Activated CD4-positive, alpha-beta T cell treated with anti-CD3 and anti-CD28 coated beads, Interleukin-2, amount 10 ng/mL, durations not matched to agents 7 days and 5 days (primary cell): Measurements from ENCODE around the gene NOM1. TPM values are rescaled to one million over a fixed set of nuclear protein-coding genes. Genes with fewer than 3 reads are reported as not detected.
"Not testable (repeated sequence)": the region's sequence is repeated elsewhere in the genome, so short reads cannot be mapped to it uniquely, and the experiment has no call there.

Experiments used
- CTCF ChIA-PET: fragments of 350-600 bp; sonication (Branson Sonifier 250); formaldehyde crosslinking; loops from one replicate; lab custom pipeline; 2021; ENCODE audit warnings: antibody characterized with exemption; lab: Charles Lee
- POLR2A ChIA-PET: fragments of 350-600 bp; sonication (Branson Sonifier 250); formaldehyde crosslinking; loops from one replicate; lab custom pipeline; 2021; ENCODE audit warnings: antibody characterized with exemption; lab: Charles Lee
- DNase-seq: peaks from one replicate; pipeline ENCODE4 v3.0.0-alpha.2; 2020
- H3K27ac Mint-ChIP-seq: one replicate; pipeline ENCODE4 v1.8.0; 2021; ENCODE audit warnings: mild to moderate bottlenecking, moderate library complexity, mixed read lengths
- H3K27me3 Mint-ChIP-seq: one replicate; pipeline ENCODE4 v1.8.0; 2021; ENCODE audit warnings: mixed read lengths
- H3K36me3 Mint-ChIP-seq: one replicate; pipeline ENCODE4 v1.8.0; 2021; ENCODE audit warnings: low read depth, mixed read lengths
- H3K4me1 Mint-ChIP-seq: one replicate; pipeline ENCODE4 v1.8.0; 2021; ENCODE audit warnings: mixed read lengths
- H3K4me3 Mint-ChIP-seq: one replicate; pipeline ENCODE4 v1.8.0; 2021; ENCODE audit warnings: mild to moderate bottlenecking, moderate library complexity, mixed read lengths
- H3K9me3 Mint-ChIP-seq: one replicate; pipeline ENCODE4 v1.8.0; 2021; ENCODE audit warnings: mixed read lengths
- total RNA-seq, 2 experiments: library from RNA; stranded (reverse); gene quantifications; one replicate each; pipeline ENCODE4 v1.2.3, GENCODE V29; 2021

The NOM1 gene
- total RNA-seq, 2 experiments from 2014 or later, result 27.2 to 28.6 TPM

DNA sequence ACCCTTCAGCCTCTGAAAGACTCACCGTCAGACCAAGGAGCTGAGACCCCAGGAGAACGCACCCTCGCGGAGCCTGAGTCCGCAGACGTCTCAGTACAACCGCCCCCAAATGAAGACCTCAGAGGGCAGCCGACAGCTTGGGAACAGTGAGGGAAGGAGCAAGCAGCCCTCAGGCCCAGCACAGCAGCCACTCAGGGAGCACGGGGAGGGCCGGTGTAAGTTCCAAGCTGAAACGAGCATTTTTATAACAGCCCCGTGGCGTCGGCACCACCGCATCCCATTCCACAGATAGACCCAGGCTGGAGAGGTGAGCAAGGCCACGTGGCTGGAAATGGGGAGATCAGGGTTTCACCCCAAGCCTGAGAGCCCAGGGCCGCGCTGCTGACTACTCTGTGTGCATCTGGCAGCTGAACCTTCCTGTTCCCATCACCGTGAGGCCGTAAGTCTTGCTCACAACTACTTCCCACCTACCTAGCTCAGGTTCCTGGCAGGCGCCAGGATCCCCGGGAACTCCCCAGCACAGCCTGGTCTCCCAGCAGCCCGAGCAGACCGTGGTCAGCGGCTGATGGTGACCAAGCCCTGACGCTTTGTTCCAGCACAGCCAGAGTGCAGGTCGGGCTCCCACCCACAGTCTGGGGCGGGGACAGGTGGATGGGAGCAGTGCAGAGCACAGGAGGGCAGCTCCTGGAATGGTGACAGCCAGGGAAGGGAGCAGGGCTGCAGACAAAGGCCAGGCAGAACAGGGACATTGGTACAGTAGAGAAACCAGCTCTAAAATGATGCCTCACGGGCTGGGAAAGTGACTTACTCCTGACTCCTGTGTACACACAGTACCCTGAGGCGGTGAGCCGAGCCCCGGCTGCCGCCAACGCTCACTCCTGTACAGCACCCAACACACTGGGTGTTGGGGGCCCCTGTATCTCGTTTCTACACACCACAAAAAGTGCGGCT lies 6.1 kb upstream of the NOM1 start:
- Mint-ChIP-seq H3K27me3 (peaks cover 32% of the 10 kb centered on the region), H3K9me3 (peaks cover 12% of the 10 kb centered on the region), H3K4me3 (no peak overlapping the region), H3K27ac (no peak overlapping the region), H3K4me1 (peaks cover 7% of the 10 kb centered on the region), H3K36me3 (peaks cover 10% of the 10 kb centered on the region)
- ChIA-PET POLR2A (interaction anchor here (0.6 kb wide), 1 partner anchor 68 kb away, joined by 3 read pairs; no protein-coding TSS in a partner anchor), CTCF (interaction anchor here (0.6 to 1.3 kb wide), 7 partner anchors 9 to 295 kb away, joined by 3 to 4 read pairs (median 3); no protein-coding TSS in a partner anchor)
- no peak for DNase-seq

DNA sequence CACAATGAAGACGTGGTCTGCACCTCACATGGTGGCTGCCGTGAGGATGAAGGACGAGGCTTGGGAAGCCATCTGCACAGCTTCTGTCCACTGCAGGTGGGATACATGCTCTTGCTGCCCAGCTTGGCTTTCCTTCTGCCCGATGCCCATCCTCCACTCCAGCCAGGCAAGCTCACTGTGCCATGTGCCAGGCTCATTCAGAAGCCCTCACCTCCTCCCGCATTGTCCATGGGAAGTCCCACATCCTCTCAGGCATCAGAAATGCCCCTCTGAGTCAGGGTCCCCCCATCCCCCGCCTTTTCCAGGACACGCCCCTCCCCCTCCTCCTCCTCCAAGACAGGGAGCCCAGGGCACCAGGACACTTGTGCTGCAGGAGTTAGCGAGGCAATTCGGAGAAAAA lies 4.6 kb upstream of the NOM1 start:
- CTCF ChIA-PET, result no interaction called here
- H3K27me3 Mint-ChIP-seq, result peaks cover 32% of the 10 kb centered on the region
- H3K4me1 Mint-ChIP-seq, result peaks cover 7% of the 10 kb centered on the region
- H3K4me3 Mint-ChIP-seq, result no peak overlapping the region
- H3K36me3 Mint-ChIP-seq, result peaks cover 10% of the 10 kb centered on the region
- DNase-seq, result no peak
- H3K9me3 Mint-ChIP-seq, result peaks cover 12% of the 10 kb centered on the region
- H3K27ac Mint-ChIP-seq, result no peak overlapping the region
- POLR2A ChIA-PET, result no interaction called here

DNA sequence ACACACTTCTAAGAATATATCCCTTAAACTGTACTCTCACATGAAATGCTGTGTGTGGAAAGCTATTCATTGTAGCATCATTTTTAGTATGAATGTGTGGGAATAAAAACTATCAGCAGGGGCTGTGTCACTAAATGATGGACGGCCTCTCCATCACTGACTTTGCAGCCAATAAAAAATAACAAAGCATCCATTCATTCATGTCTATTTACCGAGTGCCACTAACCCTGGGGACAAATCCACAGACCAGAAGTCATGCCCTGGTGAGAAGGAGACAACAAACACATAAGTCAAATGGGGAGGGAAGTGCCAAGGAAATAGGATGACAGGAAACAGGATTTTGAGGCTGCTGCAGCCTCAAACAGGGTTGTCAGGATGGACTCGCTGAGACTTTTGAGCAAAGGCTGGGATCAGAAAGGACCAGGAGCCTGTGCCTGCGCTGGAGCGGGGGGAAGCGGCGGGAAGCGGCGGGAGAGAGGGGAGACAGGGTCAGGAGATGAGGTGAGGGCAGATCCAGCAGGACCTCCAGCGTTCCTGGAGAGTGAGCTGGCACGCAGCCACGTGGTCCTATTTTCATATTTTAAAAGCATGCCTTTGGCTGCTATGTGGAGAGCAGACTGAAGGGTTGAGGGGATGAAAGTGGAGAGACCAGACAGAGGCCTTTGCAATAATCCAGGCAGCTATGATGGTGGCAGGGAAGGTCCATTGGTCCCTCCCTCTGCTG lies 2.2 kb upstream of the NOM1 start:
- POLR2A ChIA-PET, result no interaction called here
- Mint-ChIP-seq H3K9me3 (no peaks in the 10 kb centered on the region), H3K27me3 (peaks cover 32% of the 10 kb centered on the region), H3K36me3 (peaks cover 9% of the 10 kb centered on the region), H3K4me3 (peak overlapping the region; percentile 14), H3K27ac (no peak overlapping the region), H3K4me1 (peaks cover 28% of the 10 kb centered on the region)
- DNase-seq, result no peak
- CTCF ChIA-PET, result interaction anchor here (0.7 kb wide), 1 partner anchor 16 kb away, joined by 3 read pairs; no protein-coding TSS in a partner anchor

DNA sequence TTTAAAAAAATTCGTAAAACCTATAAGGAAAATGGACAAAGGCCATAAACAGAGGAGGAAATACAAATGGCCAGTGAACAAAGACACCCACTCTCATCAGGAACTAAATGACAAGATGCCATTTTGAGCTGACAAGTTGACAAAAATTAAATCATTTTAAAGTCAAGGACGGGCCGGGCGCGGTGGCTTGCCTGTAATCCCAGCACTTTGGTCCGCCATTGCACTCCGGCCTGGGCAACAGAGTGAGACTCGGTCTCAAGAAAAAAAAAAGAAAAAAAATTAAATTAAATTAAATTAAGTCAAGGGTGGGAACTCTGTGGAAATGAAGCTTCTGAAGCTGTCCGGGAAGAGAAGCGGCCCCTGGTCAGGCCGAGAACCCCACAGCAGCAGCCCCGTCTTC lies 1.2 kb upstream of the NOM1 start:
- no peak overlapping the region for H3K27ac Mint-ChIP-seq

DNA sequence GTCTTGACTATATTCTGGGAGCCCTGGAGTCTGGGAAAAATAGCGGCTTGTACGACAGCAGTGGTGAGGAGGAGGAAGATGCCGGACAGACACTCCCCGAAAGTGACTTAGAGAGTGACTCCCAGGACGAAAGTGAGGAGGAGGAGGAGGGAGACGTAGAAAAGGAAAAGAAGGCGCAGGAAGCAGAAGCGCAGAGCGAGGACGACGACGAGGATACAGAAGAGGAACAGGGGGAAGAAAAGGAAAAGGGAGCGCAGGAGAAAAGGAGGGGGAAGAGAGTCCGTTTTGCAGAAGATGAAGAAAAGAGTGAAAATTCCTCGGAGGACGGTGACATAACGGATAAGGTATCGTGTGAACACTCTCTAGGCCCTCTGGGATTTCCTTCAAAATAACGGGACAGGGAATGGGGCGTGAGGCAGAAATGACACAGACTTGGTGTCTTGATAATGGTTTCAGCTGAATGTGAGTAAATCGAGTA lies 908 bp downstream of the NOM1 start:
- Mint-ChIP-seq H3K27me3 (peaks cover 15% of the 10 kb centered on the region), H3K4me1 (peaks cover 36% of the 10 kb centered on the region), H3K36me3 (peaks cover 35% of the 10 kb centered on the region), H3K9me3 (no peaks in the 10 kb centered on the region), H3K27ac (peak overlapping the region; percentile 89), H3K4me3 (peak overlapping the region; percentile 92)
- CTCF ChIA-PET, result interaction anchor here (0.6 to 2.8 kb wide), 19 partner anchors 8 to 395 kb away, joined by 3 to 21 read pairs (median 5); partner anchors contain the start of gene LMBR1
- POLR2A ChIA-PET, result no interaction called here
- DNase-seq, result no peak

More for the DNA sequence above, 1.2 kb upstream of the NOM1 start:
- Mint-ChIP-seq H3K36me3 (peaks cover 16% of the 10 kb centered on the region), H3K9me3 (no peaks in the 10 kb centered on the region), H3K4me3 (peak overlapping the region; percentile 13), H3K4me1 (peaks cover 26% of the 10 kb centered on the region), H3K27me3 (peaks cover 25% of the 10 kb centered on the region)
- DNase-seq, result no peak
- CTCF ChIA-PET, result interaction anchor here (1.1 to 2.8 kb wide), 4 partner anchors 17 to 301 kb away, joined by 3 to 17 read pairs (median 8); partner anchors contain the start of gene LMBR1
- POLR2A ChIA-PET, result interaction anchor here (0.6 kb wide), 1 partner anchor 317 kb away, joined by 6 read pairs; no protein-coding TSS in a partner anchor

DNA sequence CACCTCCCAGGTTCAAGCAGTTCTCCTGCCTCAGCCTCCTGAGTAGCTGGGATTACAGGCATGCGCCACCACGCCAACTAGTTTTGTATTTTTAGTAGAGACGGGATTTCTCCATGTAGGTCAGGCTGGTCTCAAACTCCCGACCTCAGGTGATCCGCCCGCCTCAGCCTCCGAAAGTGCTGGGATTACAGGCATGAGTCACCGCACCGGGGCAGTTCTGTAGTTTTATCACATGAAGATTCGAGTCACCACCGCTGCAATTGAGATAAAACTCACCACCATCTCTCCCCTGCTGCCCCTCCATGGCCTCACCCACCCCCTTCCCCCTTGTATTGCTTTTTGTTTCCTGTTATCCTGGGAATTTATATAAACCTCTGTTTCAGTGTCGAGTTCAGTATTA lies 3.7 kb downstream of the NOM1 start:
- H3K27ac Mint-ChIP-seq, CTCF ChIA-PET, H3K9me3 Mint-ChIP-seq, H3K4me3 Mint-ChIP-seq, H3K27me3 Mint-ChIP-seq, POLR2A ChIA-PET, DNase-seq: not testable (repeated sequence)
- peaks cover 45% of the 10 kb centered on the region for H3K36me3 Mint-ChIP-seq
- peaks cover 37% of the 10 kb centered on the region for H3K4me1 Mint-ChIP-seq

DNA sequence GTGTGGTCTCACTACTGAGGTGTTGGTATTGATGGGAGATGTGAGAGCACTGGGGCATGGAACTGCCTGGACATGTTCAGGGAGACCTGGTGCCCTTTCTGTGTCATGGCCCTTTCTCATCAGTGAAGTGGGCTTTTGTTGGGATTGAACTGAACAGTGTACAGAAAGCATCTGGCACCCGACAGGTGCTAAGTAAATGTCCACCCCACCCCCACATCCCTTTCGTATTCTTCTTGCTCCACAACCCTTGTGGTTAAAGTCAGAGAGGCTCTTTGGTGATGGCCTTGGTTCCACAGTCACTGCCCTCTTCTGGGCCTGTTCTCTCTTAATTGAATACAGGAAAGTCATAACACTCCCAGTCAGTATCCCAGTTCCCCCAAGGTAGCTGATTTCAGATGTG lies 5.4 kb downstream of the NOM1 start:
- POLR2A ChIA-PET, result no interaction called here
- Mint-ChIP-seq H3K27me3 (no peaks in the 10 kb centered on the region), H3K4me1 (peaks cover 37% of the 10 kb centered on the region), H3K36me3 (peaks cover 56% of the 10 kb centered on the region), H3K27ac (no peak overlapping the region), H3K9me3 (no peaks in the 10 kb centered on the region), H3K4me3 (no peak overlapping the region)
- CTCF ChIA-PET, result no interaction called here
- DNase-seq, result no peak

DNA sequence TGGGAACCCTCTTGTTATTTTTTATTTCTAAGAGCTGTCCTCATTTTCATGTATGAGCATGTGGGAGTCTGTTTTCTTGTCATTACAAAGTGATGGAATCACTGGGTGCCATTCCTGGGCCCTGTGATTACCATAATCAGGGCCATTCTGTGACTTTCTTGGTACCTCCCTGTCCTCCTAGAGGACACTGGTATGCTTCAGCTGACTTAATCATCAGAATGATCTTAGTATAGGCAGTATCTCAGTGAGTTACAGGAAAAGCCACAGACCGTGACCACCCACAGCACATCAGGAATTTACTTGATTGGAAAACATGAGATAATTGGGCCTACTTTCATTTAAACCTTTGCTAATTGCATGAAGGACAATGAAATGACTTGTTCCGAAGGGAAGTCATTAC lies 7.2 kb downstream of the NOM1 start:
- POLR2A ChIA-PET, result no interaction called here
- CTCF ChIA-PET, result interaction anchor here (1.0 kb wide), 1 partner anchor 13 kb away, joined by 3 read pairs; no protein-coding TSS in a partner anchor
- Mint-ChIP-seq H3K36me3 (peaks cover 66% of the 10 kb centered on the region), H3K9me3 (no peaks in the 10 kb centered on the region), H3K4me1 (peaks cover 21% of the 10 kb centered on the region), H3K27ac (no peak overlapping the region), H3K4me3 (no peak overlapping the region), H3K27me3 (no peaks in the 10 kb centered on the region)
- no peak for DNase-seq

DNA sequence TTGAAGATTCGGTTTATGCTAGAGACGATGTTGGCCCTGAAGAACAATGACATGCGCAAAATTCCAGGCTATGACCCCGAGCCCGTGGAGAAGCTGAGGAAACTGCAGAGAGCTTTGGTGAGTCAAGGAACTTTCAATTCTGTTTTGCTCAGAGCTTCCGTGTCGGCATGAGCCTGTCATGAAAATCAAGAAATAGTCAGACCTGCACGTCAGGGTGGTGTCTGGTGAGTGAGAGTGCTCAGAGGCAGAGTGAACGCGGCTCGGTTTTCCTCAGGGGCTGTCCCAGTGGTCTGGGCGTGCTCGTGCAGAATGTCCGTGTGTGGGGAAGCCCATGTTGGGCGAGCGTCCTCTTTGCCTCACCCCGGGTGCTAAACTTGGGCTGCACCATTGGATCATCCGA lies 12.6 kb downstream of the NOM1 start:
- Mint-ChIP-seq H3K9me3 (no peaks in the 10 kb centered on the region), H3K4me1 (no peaks in the 10 kb centered on the region), H3K27ac (no peak overlapping the region), H3K36me3 (peaks cover 55% of the 10 kb centered on the region), H3K4me3 (no peak overlapping the region), H3K27me3 (no peaks in the 10 kb centered on the region)
- POLR2A ChIA-PET, result no interaction called here
- DNase-seq, result no peak
- CTCF ChIA-PET, result interaction anchor here (1.1 kb wide), 1 partner anchor 15 kb away, joined by 3 read pairs; no protein-coding TSS in a partner anchor

DNA sequence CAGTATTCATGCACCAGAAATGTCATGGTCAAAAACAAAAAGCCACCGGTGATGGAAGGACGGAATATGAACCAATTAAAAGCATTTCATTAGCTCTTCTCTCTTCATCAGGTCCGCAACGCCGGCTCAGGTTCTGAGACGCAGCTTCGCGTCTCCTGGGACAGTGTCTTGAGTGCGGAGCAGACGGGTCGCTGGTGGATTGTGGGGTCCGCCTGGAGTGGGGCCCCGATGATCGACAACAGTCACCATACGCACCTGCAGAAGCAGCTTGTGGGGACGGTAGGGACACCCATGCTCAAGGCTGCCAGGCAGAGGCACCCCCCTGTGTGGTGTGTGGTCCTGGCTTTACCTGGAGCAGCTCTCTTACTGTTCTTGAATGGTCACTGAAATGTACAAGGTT lies 13.4 kb downstream of the NOM1 start:
- Mint-ChIP-seq H3K4me1 (no peaks in the 10 kb centered on the region), H3K36me3 (peaks cover 58% of the 10 kb centered on the region), H3K27me3 (no peaks in the 10 kb centered on the region), H3K27ac (no peak overlapping the region), H3K9me3 (no peaks in the 10 kb centered on the region), H3K4me3 (no peak overlapping the region)
- ChIA-PET POLR2A (no interaction called here), CTCF (interaction anchor here (1.1 kb wide), 1 partner anchor 16 kb away, joined by 3 read pairs; no protein-coding TSS in a partner anchor)
- no peak for DNase-seq

DNA sequence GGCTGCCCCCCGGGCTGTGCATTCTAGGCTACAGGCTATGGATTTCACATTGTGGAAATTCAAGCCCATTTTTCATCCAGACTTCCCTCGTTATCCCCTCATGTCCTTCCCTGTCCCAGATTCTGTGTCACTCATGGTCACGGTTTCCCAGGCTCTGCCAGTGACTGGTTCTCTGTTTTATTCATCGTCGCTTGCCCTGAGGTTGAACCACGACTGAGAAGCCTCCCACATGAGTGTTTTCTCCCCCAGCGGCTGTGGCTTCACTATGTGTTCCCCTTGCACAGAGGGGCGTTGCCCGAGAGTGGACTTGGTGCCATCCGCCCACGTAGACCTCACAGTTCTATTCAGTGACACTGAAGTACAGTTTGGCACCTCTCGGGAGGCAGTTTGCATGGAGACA lies 14.0 kb downstream of the NOM1 start:
- no peaks in the 10 kb centered on the region for H3K27me3 Mint-ChIP-seq
- H3K9me3 Mint-ChIP-seq, result no peaks in the 10 kb centered on the region
- no peak overlapping the region for H3K27ac Mint-ChIP-seq
- H3K4me3 Mint-ChIP-seq, result no peak overlapping the region
- no peak for DNase-seq
- CTCF ChIA-PET, result interaction anchor here (1.1 kb wide), 1 partner anchor 16 kb away, joined by 3 read pairs; no protein-coding TSS in a partner anchor
- POLR2A ChIA-PET, result no interaction called here
- H3K36me3 Mint-ChIP-seq, result peaks cover 55% of the 10 kb centered on the region
- no peaks in the 10 kb centered on the region for H3K4me1 Mint-ChIP-seq

DNA sequence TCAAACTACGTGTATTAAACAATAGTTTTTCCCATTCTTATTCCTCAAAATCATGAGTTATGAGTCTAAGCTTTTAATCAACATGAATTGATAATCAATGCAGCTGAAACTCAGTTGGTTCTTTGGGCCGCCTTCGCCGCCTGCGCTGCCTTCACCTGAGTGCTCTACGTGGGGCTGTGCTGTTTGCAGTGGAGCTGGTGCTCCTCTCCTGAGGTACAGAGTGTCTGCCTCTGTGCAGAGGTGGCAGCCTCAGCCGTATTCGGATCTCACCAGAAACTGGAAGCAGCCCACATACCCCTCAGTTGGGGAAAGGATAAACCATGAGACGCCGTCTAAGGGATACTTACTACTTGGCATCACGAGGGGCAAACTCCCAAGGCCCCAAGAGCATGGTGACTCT lies 15.5 kb downstream of the NOM1 start:
- Mint-ChIP-seq H3K9me3 (no peaks in the 10 kb centered on the region), H3K36me3 (peaks cover 50% of the 10 kb centered on the region), H3K4me1 (no peaks in the 10 kb centered on the region), H3K27me3 (no peaks in the 10 kb centered on the region), H3K27ac (no peak overlapping the region), H3K4me3 (no peak overlapping the region)
- POLR2A ChIA-PET, result no interaction called here
- CTCF ChIA-PET, result interaction anchor here (0.6 to 1.5 kb wide), 2 partner anchors 15 to 83 kb away, joined by 4 to 6 read pairs; partner anchors contain the start of gene NOM1
- no peak for DNase-seq
